K562 (cell line): ENCODE data around the gene UBA52. TPM values are rescaled to one million over a fixed set of nuclear protein-coding genes. Genes with fewer than 3 reads are reported as not detected.

ENCODE experiments used
- ATAC-seq: fragments of 200-7000 bp; cut with Tn5 transposase; 3 replicates; pipeline ENCODE4 v1.9.1; 2020; ENCODE audit warnings: moderate library complexity
- BruUV-seq: library from RNA; stranded (reverse); fragments of 400-500 nt; replicated peaks from 2 replicates; lab custom pipeline; 2021; lab: Mats Ljungman, UMichigan
- CTCF ChIA-PET: fragments of 300-600 bp; formaldehyde crosslinking; extraction: SDS; loops from one replicate; lab custom pipeline; 2021; ENCODE audit warnings: low intra/inter-chr PET ratio; lab: Yijun Ruan, JAX
- POLR2A ChIA-PET: fragments of 300-600, 350-650 bp; sonication (Branson Sonifier 250); formaldehyde crosslinking; extraction: SDS; loops from one replicate; lab custom pipeline; 2021; ENCODE audit warnings: antibody characterized with exemption, inconsistent platforms; lab: Yijun Ruan, JAX
- DNase-seq, 4 experiments: peaks; one replicate each; pipeline versions ENCODE4 v3.0.0 to v3.0.0-alpha.2; 2011 to 2018; ENCODE audit warnings: low spot score in 3 of 4, mixed read lengths in 3 of 4; ENCODE audit errors: extremely low read depth in 1 of 4
- FAIRE-seq: peaks from 2 replicates; lab custom pipeline; 2011; peaks lifted over from hg19 to GRCh38; lab: Jason Lieb, UNC
- H2AFZ ChIP-seq: 2 replicates; pipeline ENCODE4 v1.6.0; 2011; ENCODE audit warnings: low read depth, low read length, control low read depth, inconsistent platforms
- H3K27ac ChIP-seq: fragments of 200-600 bp; 3 replicates; pipeline ENCODE4 v1.8.0; 2011; ENCODE audit warnings: low read depth, mild to moderate bottlenecking, control low read depth, inconsistent platforms, low read length, moderate library complexity, mixed read lengths; ENCODE audit errors: extremely low read depth
- H3K27me3 ChIP-seq, 2 experiments: fragments of 300-600 bp in 1 of 2; 2 replicates in 1 of 2; 3 replicates in 1 of 2; pipeline versions ENCODE4 v1.6.0 to v1.8.0; 2011; ENCODE audit warnings: inconsistent platforms in 2 of 2, low read length in 2 of 2, mild to moderate bottlenecking in 1 of 2, mixed read lengths in 1 of 2, moderate library complexity in 1 of 2; ENCODE audit not compliant: control insufficient read depth in 2 of 2, insufficient read depth in 2 of 2
- H3K36me3 ChIP-seq: fragments of 300-600 bp; 3 replicates; pipeline ENCODE4 v1.8.0; 2011; ENCODE audit warnings: mild to moderate bottlenecking, low read length, inconsistent platforms; ENCODE audit not compliant: control insufficient read depth, insufficient read depth
- H3K4me1 ChIP-seq, 2 experiments: fragments of 200-600 bp in 1 of 2; replicated peaks in 1 of 2; 2 replicates in 1 of 2; 3 replicates in 1 of 2; pipeline versions ENCODE4 v1.5.1 to v1.8.0; 2011; ENCODE audit warnings: inconsistent platforms in 2 of 2, low read length in 2 of 2, mild to moderate bottlenecking in 1 of 2, mixed read lengths in 1 of 2, moderate library complexity in 1 of 2; ENCODE audit not compliant: control insufficient read depth in 2 of 2, insufficient read depth in 2 of 2
- H3K4me2 ChIP-seq: 2 replicates; pipeline ENCODE4 v1.6.1; 2011; ENCODE audit warnings: low read length, control low read depth, inconsistent platforms, mixed read lengths; ENCODE audit not compliant: insufficient read depth
- H3K4me3 ChIP-seq: fragments of 200-600 bp; sonication (generic), shearing (Covaris generic); 2 replicates; pipeline ENCODE4 v1.5.1; 2016; ENCODE audit warnings: control low read depth, inconsistent platforms
- H3K79me2 ChIP-seq: fragments of 200-600 bp; 3 replicates; pipeline ENCODE4 v1.8.0; 2011; ENCODE audit warnings: low read length, inconsistent platforms; ENCODE audit not compliant: control insufficient read depth, insufficient read depth
- H3K9ac ChIP-seq, 2 experiments: 2 replicates each; pipeline versions ENCODE4 v1.6.0 to v1.6.1; 2011; ENCODE audit warnings: low read depth in 2 of 2, low read length in 2 of 2, control low read depth in 1 of 2, inconsistent platforms in 1 of 2, mild to moderate bottlenecking in 1 of 2, mixed read lengths in 1 of 2; ENCODE audit not compliant: insufficient read depth in 1 of 2
- H3K9me1 ChIP-seq: one replicate; pipeline ENCODE4 v1.6.0; 2011; ENCODE audit warnings: inconsistent platforms, mild to moderate bottlenecking, low read length, moderate library complexity; ENCODE audit not compliant: control insufficient read depth, insufficient read depth
- H3K9me3 ChIP-seq: replicated peaks from 2 replicates; pipeline ENCODE4 v1.5.1; 2011; ENCODE audit warnings: low read depth, low read length, inconsistent platforms; ENCODE audit not compliant: control insufficient read depth, insufficient read depth
- H4K20me1 ChIP-seq: replicated peaks from 2 replicates; pipeline ENCODE4 v1.6.1; 2011; ENCODE audit warnings: low read length, inconsistent platforms, mixed read lengths; ENCODE audit not compliant: control insufficient read depth, insufficient read depth
- POLR2G ChIP-seq: fragments of 200-400 bp; formaldehyde crosslinking; IDR thresholded peaks from 2 replicates; pipeline ENCODE4 v1.6.1; 2017; ENCODE audit warnings: low read depth, mild to moderate bottlenecking, antibody characterized with exemption, low read length, moderate library complexity
- RBM34 ChIP-seq: fragments of 200-400 bp; formaldehyde crosslinking; IDR thresholded peaks from 2 replicates; pipeline ENCODE4 v1.6.1; 2018; ENCODE audit warnings: low read length, borderline replicate concordance; ENCODE audit not compliant: insufficient read depth
- SMAD2 ChIP-seq: fragments of 150-350 bp; IDR thresholded peaks from 2 replicates; pipeline ENCODE4 v1.6.1; 2014; ENCODE audit warnings: low read depth, mild to moderate bottlenecking, low read length
- ZBTB33 ChIP-seq: sonication (generic); formaldehyde crosslinking; IDR thresholded peaks from 2 replicates; pipeline ENCODE4 v1.8.1; 2023; ENCODE audit warnings: mild to moderate bottlenecking, missing genetic modification reagents
- ZKSCAN1 ChIP-seq: fragments of 150-350 bp; IDR thresholded peaks from 2 replicates; pipeline ENCODE4 v1.6.1; 2016; ENCODE audit warnings: low read depth, low read length
- WGBS: fragments of 100-300 bp; shearing (Covaris generic); methylation state at CpG from one replicate; pipeline ENCODE4 v1.1.6; 2016; ENCODE audit warnings: low coverage, mixed read lengths; ENCODE audit not compliant: insufficient coverage; ENCODE audit errors: missing lambda C conversion rate; 5-methylcytosine and 5-hydroxymethylcytosine counted together
- in situ Hi-C: fragments of 300-500 bp; cut with MboI; formaldehyde crosslinking; loops from 4 replicates; pipeline ENCODE4 v1.15.0; 2018; ENCODE audit warnings: inconsistent platforms, mixed read lengths
- intact Hi-C: fragments of 100-400 bp; cut with micrococcal nuclease; formaldehyde crosslinking; loops from 2 replicates; pipeline ENCODE4 v1.14.2; 2022
- polyA plus RNA-seq, 8 experiments: library from polyadenylated mRNA; depleted of rRNA in 4 of 8; stranded (reverse) in 5 of 8; unstranded in 3 of 8; fragments of >200 nt; fragmentation: Nextera tagmentation in 2 of 8; fragmentation: Illumina TruSeq in 1 of 8; extraction: Ambion mirVana in 2 of 8; extraction: Trizol in 1 of 8; gene quantifications; 2 replicates each; pipeline versions ENCODE4 v1.2.1 to v1.2.3, GENCODE V29; 2011 to 2014; ENCODE audit warnings: inconsistent platforms in 1 of 8, missing spikeins in 1 of 8
- total RNA-seq, 7 experiments: library from RNA; depleted of rRNA in 6 of 7; stranded (reverse); fragments of >200 nt in 6 of 7; fragmentation: Illumina TruSeq in 2 of 7; extraction: Trizol in 2 of 7; gene quantifications; 2 replicates each; pipeline versions ENCODE4 v1.2.1 to v1.2.3, GENCODE V29; 2011 to 2021; ENCODE audit warnings: low replicate concordance in 1 of 7

UBA52 gene
- total and polyA plus RNA-seq, 9 of the 15 experiments (the other 6 are each of a cell fraction or from before 2014, with no cell fraction given): 1,110 to 2,751 (median 1,733) TPM

GRCh38 chr19:18536475-18536874, 35.2 kb upstream of the UBA52 start:
- Histone ChIP-seq H4K20me1 (no peaks in the 10 kb centered on the region), H3K4me1 (peaks cover 0 to 30% of the 10 kb centered on the region in 2 experiments; a peak in 2 of 5 replicates), H3K27ac (no peak overlapping the region), H3K27me3 (no peaks in the 10 kb centered on the region), H2AFZ (no peak overlapping the region), H3K79me2 (peaks cover 5% of the 10 kb centered on the region), H3K9me3 (no peaks in the 10 kb centered on the region), H3K9ac (peak overlapping the region in 1 of 2 experiments; percentile 43; a peak in 1 of 4 replicates), H3K4me2 (no peak overlapping the region), H3K9me1 (no peaks in the 10 kb centered on the region), H3K4me3 (no peak overlapping the region), H3K36me3 (peaks cover 75% of the 10 kb centered on the region)
- FAIRE-seq (no peak), ATAC-seq (no peak), DNase-seq (peak in 1 of 4 experiments; percentile 4)
- intact Hi-C loops: no loop called here
- CTCF ChIA-PET: no interaction called here
- 88% methylated on average over 10 of the region's 10 CpGs for WGBS
- TF ChIP-seq RBM34 (no peak), ZKSCAN1 (peak; percentile 31; the same call in 1 of the 2 replicates)
- in situ Hi-C loops: no loop called here
- BruUV-seq: no TSS peak
- POLR2A ChIA-PET: interaction anchor here (0.6 kb wide), 1 partner anchor 97 kb away, joined by 3 read pairs; no protein-coding TSS in a partner anchor

- H3K36me3 ChIP-seq: peaks cover 74% of the 10 kb centered on the region
- POLR2A ChIA-PET: interaction anchor here (0.6 to 0.7 kb wide), 3 partner anchors 21 to 621 kb away, joined by 3 read pairs; no protein-coding TSS in a partner anchor
- H3K9ac ChIP-seq: no peak overlapping the region
- in situ Hi-C loops (no loop called here), intact Hi-C loops (no loop called here)
- peak; percentile 30; the same call in 1 of the 2 replicates for TF ChIP-seq ZBTB33 (CRISPR knock-in tag)
- TF ChIP-seq SMAD2: no peak
- TF ChIP-seq POLR2G: peak; percentile 63
- ATAC-seq (no peak), FAIRE-seq (no peak), DNase-seq (no peak)
- H3K27ac ChIP-seq: no peak overlapping the region
- no peaks in the 10 kb centered on the region for H4K20me1 ChIP-seq
- peaks cover 15% of the 10 kb centered on the region for H3K79me2 ChIP-seq
- H3K27me3 ChIP-seq: no peaks in the 10 kb centered on the region
- peaks cover 7 to 31% of the 10 kb centered on the region in 2 experiments; a peak in 3 of 5 replicates for H3K4me1 ChIP-seq
- no peak overlapping the region for H2AFZ ChIP-seq
- H3K4me2 ChIP-seq: no peak overlapping the region
- H3K4me3 ChIP-seq: no peak overlapping the region
- 96% methylated on average over 13 of the region's 17 CpGs for whole genome bisulfite sequencing
- H3K9me1 ChIP-seq: no peaks in the 10 kb centered on the region
- BruUV-seq: no TSS peak
- CTCF ChIA-PET: no interaction called here
- no peaks in the 10 kb centered on the region for H3K9me3 ChIP-seq
Measured at GRCh38 chr19:18537431-18537830, 34.2 kb upstream of the UBA52 start.
